HL-60 (cell line): ENCODE measurements around the gene GRIN1.

ENCODE experiments used
- DNase-seq, 2 experiments: peaks; one replicate each; pipeline ENCODE4 v3.0.0-alpha.2; 2010 to 2020; ENCODE audit warnings: low read depth in 1 of 2, low spot score in 1 of 2
- H3K27ac ChIP-seq: fragments of 250-450 bp; sonication (Bioruptor Pico); replicated peaks from 2 replicates; pipeline ENCODE4 v1.5.1; 2020; ENCODE audit warnings: mild to moderate bottlenecking, moderate library complexity
- H3K27me3 ChIP-seq: fragments of 250-450 bp; sonication (Bioruptor Pico); 2 replicates; pipeline ENCODE4 v1.5.1; 2021; ENCODE audit warnings: mild to moderate bottlenecking, moderate library complexity; ENCODE audit not compliant: insufficient read depth, poor library complexity, severe bottlenecking
- H3K4me3 ChIP-seq: replicated peaks from 2 replicates; pipeline ENCODE4 v1.5.1; 2011; ENCODE audit warnings: mild to moderate bottlenecking, control low read depth, low read length; ENCODE audit not compliant: insufficient read depth
- GABPA ChIP-seq: IDR thresholded peaks from 2 replicates; pipeline ENCODE4 v1.6.1; 2012; ENCODE audit warnings: low read depth
- POLR2AphosphoS5 ChIP-seq: IDR thresholded peaks from 2 replicates; pipeline ENCODE4 v1.6.1; 2012; ENCODE audit warnings: low read depth
- SPI1 ChIP-seq: IDR thresholded peaks from 2 replicates; pipeline ENCODE4 v1.6.1; 2012; ENCODE audit warnings: low read depth, mild to moderate bottlenecking, borderline replicate concordance
- TF ChIP-seq, protein P1 (sequence below): IDR thresholded peaks from 2 replicates; pipeline ENCODE4 v1.6.1; 2012; ENCODE audit warnings: low read depth; ENCODE audit not compliant: insufficient replicate concordance
- TF ChIP-seq, protein P2 (sequence below): IDR thresholded peaks from one replicate; pipeline ENCODE4 v1.5.1; 2011; ENCODE audit warnings: low read length, control low read depth, inconsistent platforms; ENCODE audit not compliant: insufficient read depth

Gene GRIN1

DNA sequence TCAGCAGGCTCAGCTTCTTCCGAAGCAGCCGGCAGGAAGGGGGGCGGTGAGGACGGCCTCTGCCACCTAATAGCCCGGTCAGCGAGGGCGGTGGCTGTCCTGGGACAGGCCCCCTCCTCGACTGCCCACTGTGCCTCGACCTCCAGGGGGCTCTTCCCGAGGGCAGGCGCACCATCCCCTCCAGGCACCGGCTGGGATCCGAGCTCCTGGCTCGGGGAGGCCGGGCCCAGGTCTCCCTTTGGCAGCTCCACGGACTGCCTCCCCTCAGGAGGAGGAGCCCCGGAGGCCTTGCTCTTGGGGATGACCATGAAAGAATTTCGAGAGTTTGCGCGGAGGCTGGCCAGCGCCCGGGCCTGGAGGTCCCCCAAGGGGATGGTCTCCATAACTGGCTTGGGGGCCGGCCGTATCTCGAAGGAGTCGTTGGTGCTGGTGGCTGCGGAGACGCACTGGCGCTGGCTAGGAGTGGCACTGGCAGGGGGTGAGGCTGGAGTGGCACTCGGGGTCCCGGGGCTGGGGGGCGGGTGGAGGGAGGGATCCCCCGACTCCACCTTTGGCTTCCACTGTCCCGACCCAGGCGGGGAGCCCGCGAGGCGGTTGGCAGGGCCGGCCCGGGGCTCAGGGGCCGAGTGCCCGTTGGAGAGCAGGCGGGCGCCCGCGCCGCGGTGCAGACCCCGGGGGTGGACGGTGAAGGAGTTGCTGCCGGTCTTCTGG is 60.6 kb downstream of the GRIN1 start:
- H3K27ac ChIP-seq, result no peak overlapping the region
- H3K4me3 ChIP-seq, result peak overlapping the region; percentile 36
- TF ChIP-seq GABPA (no peak), SPI1 (no peak), POLR2AphosphoS5 (no peak)
- TF ChIP-seq, protein P1, sequence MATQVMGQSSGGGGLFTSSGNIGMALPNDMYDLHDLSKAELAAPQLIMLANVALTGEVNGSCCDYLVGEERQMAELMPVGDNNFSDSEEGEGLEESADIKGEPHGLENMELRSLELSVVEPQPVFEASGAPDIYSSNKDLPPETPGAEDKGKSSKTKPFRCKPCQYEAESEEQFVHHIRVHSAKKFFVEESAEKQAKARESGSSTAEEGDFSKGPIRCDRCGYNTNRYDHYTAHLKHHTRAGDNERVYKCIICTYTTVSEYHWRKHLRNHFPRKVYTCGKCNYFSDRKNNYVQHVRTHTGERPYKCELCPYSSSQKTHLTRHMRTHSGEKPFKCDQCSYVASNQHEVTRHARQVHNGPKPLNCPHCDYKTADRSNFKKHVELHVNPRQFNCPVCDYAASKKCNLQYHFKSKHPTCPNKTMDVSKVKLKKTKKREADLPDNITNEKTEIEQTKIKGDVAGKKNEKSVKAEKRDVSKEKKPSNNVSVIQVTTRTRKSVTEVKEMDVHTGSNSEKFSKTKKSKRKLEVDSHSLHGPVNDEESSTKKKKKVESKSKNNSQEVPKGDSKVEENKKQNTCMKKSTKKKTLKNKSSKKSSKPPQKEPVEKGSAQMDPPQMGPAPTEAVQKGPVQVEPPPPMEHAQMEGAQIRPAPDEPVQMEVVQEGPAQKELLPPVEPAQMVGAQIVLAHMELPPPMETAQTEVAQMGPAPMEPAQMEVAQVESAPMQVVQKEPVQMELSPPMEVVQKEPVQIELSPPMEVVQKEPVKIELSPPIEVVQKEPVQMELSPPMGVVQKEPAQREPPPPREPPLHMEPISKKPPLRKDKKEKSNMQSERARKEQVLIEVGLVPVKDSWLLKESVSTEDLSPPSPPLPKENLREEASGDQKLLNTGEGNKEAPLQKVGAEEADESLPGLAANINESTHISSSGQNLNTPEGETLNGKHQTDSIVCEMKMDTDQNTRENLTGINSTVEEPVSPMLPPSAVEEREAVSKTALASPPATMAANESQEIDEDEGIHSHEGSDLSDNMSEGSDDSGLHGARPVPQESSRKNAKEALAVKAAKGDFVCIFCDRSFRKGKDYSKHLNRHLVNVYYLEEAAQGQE, result no peak
- TF ChIP-seq, protein P2, sequence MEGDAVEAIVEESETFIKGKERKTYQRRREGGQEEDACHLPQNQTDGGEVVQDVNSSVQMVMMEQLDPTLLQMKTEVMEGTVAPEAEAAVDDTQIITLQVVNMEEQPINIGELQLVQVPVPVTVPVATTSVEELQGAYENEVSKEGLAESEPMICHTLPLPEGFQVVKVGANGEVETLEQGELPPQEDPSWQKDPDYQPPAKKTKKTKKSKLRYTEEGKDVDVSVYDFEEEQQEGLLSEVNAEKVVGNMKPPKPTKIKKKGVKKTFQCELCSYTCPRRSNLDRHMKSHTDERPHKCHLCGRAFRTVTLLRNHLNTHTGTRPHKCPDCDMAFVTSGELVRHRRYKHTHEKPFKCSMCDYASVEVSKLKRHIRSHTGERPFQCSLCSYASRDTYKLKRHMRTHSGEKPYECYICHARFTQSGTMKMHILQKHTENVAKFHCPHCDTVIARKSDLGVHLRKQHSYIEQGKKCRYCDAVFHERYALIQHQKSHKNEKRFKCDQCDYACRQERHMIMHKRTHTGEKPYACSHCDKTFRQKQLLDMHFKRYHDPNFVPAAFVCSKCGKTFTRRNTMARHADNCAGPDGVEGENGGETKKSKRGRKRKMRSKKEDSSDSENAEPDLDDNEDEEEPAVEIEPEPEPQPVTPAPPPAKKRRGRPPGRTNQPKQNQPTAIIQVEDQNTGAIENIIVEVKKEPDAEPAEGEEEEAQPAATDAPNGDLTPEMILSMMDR, result no peak
- no peak for DNase-seq
- no peaks in the 10 kb centered on the region for H3K27me3 ChIP-seq

DNA sequence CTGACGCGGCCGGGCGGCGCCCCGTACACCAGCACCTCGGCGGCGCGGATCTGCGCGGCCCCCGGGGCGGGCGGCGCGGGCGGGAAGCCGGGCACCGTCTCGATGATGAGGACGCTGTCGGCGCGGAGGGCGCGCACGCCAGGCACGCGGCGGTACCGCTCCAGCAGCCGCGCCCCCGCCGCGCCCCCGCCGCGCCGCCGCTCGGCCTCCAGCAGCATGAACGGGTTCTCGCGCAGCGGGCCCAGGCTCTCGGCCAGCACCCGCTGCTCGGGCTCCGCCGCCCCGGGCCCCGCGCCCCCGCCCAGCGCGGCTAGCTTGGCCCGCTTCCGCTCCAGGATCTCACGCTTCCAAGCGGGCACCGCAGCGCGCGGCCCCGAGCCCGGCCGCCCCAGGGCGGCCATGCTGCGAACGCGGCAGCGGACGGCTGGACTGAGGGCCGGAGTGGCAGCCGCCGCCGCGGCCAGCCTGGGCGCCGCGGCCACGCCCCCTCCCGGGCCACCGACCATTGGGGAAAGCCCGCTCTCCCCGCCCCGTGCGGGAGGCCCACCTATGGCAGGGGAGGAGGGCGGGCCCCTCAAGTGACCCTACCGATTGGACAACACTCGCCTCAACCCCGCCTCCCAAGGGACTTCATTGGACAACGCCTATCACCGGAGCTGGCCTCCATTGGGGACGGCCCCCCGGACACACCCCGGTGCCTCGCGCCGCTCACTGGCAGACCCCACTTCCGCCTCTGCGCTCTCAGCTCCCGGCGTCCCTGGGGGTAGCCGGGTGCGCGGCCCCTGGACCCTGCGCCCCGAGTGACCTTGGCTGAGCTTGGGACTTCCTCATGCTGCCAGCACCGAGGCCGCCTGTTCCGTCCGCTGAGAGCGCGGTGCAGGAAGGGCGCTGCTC is 61.6 kb downstream of the GRIN1 start, which contains the start of gene TPRN:
TPRN (minus strand) TSS at position 431 of the 894 bp plus-strand sequence; CDS start at position 401, 30 bp downstream.
- Histone ChIP-seq H3K27me3 (no peaks in the 10 kb centered on the region), H3K27ac (peak within 1 kb of the TSS; percentile 74)

More for the DNA sequence above, 61.6 kb downstream of the GRIN1 start, which contains the start of gene TPRN:
- DNase-seq, result peak; percentile 100
- peak; percentile 66 for TF ChIP-seq SPI1
- no peak; the same call in 1 of the 2 replicates for TF ChIP-seq GABPA
- TF ChIP-seq, protein P1, result no peak
- TF ChIP-seq, protein P2, result no peak
- peak; percentile 74 for TF ChIP-seq POLR2AphosphoS5
- H3K4me3 ChIP-seq, result peak within 1 kb of the TSS; percentile 62
